ENCODE data around the gene ADO.

ADO gene

DNA sequence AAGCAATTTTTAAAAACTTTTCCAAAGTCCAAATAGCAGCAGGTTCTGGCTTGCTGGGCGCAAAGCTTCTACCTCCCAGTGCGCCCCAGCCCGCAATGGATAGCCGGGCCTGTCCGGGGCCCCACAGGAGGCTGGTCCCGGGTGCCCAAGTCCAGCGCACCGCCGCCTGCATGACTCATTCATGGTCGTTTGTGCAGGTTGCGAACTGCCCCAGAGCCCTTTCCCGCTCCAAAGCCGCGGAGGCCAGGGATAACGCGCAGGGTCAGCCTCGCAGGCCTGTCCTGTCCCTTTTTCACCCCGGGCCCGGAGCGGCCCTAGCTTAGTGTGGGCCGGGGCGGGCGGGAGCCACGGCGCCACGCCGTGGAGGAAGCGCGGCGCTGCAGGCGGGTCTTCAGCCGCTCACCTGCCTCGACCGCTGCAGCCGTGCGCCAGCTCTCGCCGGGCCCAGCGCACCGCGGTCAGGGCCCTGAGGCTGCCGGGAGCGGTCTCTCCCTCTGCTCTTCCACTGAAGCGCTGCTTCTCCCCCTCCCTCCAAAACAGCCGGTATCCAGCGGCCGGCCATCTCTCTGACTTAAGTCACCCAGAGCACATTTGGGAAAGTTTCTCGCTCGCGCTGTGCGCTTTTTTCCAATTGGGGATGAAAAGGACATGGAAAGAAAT lies 13.4 kb downstream of the ADO start:
- DNase-seq (ENCODE audit: low read depth, low spot score), result peak; percentile 93

DNA sequence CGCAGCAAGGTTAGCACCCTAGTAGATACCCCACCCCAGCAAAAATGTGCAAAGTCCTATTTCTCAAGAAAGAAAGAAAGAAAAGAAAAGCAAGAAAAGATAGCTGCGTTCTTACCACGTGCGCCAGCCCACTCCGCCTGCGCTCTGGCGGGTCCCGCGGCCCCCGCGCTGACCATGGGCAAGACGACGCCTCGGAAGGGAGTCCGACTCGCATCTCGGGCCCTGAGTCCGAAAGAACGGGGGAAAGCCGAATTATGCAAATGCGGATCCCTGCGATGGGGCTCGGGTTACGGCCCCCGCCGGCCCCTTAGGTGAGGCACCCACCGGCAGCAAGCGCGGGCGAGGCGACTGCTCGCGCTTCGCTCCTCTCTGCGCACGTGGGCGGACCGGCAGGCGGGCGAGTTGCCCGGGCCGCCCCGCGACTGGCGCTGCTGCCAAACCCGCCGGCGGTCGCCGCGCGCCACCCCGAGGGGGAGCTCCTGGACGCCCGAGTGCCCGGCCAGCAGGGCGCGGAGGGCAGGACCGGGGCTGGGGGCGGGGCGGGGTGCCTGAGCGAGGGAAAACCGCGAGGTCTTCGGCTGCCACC lies 14.0 kb downstream of the ADO start:
- DNase-seq (ENCODE audit: low read depth, low spot score), result peak; percentile 60

DNA sequence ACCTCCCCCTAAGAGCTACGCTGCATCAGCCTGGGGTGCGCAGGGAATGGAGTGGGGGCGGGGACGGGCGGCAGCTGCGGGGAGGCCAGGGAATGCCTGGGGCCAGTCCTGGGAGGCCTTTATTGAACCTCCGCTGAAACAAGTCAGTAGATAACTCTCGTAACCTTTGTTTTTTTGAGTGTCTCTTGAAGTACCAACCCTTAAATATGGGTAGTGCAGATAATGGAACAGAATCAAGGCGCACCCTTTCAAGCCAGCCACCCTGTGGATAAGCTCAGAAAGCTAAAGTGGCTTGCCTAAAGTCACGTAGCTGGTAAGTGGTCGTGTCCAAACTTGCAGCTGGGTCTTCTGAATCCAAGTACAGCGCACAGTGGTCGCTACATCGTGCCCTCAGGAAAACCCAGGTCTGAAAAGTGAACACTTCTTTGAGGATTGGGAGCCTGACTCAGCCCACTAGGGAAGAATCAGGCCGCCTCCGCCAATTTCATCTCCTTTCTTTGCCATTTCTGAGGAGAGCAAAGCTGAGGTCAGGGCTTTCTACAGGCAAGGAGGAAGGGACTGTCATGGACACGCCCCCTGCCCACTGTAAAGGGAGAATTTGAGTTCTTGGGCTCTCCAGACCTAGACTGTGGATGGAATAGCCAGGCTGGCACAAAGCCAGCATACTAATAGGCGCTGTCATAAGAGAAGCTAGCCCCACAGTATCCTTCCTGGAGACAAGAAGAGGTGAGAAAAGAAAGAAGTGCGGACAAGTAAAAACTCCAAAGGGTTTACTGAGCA lies 14.8 kb downstream of the ADO start:
- no peak for DNase-seq (ENCODE audit: low read depth, low spot score)

DNA sequence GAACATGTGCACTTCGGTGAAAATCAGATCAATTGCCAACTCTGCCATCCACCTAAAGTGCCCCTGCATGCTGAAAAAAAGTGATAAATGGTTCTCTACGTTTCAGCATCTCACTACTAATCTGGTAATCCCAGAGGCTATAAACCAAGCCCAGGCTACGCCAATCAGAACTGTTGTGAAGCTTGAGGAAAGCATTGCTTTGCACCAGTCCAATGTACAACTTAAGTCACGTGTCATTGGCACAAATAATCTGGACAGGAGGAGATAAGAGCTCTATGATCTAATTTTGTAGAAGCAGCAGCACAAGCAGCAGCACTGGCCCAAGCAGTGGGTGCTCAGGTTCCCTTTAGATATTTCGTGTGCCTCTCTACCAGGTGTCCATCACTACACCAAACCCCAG lies 16.1 kb downstream of the ADO start:
- DNase-seq (ENCODE audit: low read depth, low spot score), result no peak

DNA sequence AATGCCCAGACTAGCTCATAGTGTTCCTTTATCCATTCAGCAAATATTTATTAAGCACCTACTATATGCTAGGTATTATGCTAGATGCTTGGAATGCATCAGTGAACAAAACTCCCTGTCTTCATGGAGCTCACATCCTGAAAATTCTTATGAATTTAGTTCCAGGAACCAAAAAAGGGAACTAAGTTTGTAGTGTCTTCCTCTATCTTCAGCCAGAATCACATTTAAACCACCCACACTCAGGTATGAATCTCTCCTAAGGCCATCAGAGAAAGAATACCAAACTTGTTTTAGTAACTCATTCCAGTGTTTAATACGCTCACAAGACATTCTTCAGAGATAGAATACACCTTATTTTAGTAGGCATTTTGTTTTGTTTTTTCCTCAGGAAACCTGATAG lies 21.8 kb downstream of the ADO start:
- no peak for DNase-seq (ENCODE audit: low read depth, low spot score)

DNA sequence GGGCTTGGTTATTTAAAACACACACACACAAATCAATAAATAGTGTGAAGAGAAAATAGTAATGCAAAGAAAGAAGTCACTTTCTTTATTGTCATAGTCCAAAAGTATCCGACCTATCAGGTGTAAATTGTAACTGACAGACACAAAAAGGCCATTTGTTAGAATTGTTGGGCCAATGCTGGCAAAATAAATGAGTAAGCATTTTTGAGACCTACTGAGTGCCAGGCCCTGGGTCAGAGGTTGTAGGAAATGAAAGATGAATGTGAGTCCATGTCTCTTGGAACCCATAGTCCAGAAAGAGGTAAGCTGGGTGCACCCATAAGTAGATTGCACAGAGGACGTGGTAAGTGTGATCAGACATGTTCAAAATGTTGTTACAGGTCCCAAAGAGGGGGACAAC lies 25.1 kb downstream of the ADO start:
- no peak for DNase-seq (ENCODE audit: low read depth, low spot score)

DNA sequence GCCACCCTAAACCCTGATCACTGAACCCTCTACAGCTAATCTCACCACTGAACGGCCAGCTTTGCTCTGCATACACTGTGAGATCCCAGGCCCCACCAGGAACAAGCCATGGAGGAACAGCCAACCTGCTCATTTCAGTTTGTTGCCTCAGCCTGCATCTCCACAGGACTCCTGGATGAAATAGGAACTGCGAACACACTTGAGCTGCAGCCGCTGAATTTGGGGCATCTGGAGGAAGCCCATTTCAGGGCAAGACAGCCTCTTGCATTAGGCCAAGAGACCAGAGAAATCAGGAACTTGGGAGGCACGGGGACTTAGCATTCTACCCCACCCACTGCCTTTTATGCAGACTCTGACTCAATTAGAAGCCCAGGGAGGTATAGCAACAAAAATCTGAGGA lies 26.2 kb downstream of the ADO start:
- no peak for DNase-seq (ENCODE audit: low read depth, low spot score)

DNA sequence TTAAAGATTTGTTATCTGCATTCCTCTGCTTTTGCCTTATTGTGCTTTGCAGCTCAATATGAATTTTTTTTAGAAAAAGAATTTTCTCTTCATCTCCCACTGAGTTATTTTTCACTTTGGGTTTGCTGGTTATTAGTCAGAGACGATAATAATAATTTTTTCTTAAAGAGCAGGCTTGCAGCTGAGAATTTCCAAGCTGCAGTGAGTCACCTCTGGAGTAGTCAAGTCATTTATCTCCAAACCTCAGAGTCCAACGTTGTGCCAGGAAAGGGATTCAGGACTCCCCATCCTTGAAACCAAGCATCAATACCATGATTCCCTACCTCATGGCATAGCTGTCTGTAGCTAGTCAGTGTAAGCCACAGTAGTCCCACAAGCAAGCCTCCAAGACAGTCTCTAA lies 26.8 kb downstream of the ADO start:
- DNase-seq (ENCODE audit: low read depth, low spot score), result peak; percentile 83

DNA sequence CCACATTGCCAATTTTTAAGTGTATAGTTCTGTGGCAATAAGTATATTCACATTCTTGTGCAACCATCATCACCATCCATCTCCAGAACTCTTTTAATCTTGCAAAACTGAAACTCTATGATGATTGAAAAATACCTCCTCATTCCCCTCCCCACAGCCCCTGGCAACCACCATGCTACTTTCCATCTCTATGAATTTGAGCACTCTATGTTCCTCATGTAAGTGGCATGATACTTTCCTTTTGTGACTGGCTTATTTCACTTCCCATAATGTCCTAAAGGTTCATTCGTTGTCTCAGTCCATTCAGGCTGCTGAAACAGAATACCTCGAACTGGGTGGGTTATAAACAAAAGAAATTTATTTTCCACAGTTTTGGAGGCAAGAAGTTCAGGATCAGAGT lies 35.1 kb downstream of the ADO start:
- no peak for DNase-seq (ENCODE audit: low read depth, low spot score)

DNA sequence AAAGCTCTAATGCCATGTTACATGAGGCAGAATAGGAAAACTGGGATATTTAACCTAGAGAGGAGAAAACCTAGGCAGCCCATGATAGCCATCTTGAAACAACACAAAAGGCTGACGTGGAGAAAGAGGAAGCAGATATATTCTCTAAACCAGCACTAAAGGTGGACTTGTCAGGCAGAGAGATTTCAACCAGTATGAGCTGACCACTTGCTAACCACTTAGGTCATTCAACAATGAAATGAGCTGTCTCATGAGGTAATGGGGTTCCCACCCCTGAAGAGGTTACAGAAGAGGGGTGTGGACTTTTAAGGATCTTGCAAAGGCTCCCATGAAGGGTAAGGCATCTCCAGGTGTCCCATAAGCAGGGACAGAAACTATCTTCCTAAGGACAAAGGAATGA lies 38.5 kb downstream of the ADO start:
- DNase-seq (ENCODE audit: low read depth, low spot score), result no peak

DNA sequence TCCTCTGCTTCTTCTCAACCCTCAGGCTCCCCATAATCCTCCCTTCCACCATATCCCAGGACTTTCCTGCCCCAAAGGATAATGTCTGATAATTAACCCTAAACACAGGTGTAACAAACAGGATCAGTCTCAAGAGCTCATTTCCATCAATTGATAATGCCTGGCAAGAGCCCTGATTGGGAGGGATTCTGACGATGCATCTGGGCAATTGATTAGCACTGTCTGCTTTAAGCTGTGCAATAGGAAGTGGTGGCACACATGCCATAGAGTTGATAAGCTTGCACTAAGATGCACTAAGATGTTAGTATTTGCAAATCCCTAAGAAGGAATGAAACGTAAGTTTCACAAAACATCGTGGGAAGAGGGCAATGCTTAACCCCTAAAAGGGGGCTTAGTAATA lies 39.1 kb downstream of the ADO start:
- no peak for DNase-seq (ENCODE audit: low read depth, low spot score)

DNA sequence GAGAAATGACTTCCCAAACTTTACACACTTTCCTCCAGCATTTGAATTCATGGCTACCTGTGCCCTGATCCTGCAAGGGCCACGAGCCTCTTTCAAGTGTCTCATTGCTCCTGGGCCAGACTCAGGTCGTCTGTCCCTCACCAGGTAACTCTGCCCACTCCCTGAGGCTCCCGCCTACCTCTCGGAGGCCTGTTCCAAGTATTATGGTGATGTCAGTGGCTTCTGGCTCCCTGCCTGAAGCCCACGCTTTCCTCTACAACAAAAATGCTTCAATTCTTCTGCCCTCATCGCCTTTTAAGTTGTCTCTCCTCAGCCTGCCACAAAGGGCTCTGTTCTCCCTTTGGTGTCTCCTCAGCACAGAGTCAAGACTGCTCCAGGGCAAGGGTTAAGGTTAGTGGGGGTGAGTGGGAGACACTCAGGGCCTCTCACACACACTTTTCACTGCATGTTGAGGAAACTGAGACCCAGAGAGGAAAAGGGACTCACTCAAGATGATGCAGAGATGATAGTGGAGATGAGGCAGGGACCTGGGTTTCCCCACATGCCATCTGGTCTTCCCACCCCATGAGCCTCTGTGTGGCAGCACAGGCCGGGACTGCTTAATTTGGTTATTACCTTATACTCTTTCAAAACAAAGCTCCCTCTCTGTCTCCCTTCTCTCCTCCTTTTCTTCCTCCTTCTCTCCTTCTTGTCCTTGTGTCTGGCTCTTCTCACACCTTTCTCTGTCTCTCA lies 39.9 kb downstream of the ADO start:
- DNase-seq (ENCODE audit: low read depth, low spot score), result no peak

DNA sequence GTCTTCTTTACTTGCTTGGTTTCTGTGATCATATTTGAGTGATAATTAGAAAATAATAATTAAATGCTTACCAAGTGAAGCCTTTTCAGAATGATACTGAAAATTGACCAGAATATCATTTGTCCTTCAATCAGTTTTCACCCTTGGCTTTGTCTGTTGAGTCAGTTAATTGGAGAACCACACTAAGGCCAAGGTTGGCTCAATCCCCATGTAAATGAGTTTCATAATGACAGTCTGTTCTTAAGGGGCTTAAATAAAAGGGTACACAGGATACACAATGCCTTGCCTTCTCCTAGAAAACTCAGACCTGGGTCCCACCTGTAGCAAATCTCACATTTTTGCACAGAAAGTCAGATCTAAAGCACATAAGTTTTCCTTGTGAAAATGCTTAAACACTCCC lies 42.9 kb downstream of the ADO start:
- no peak for DNase-seq (ENCODE audit: low read depth, low spot score)

DNA sequence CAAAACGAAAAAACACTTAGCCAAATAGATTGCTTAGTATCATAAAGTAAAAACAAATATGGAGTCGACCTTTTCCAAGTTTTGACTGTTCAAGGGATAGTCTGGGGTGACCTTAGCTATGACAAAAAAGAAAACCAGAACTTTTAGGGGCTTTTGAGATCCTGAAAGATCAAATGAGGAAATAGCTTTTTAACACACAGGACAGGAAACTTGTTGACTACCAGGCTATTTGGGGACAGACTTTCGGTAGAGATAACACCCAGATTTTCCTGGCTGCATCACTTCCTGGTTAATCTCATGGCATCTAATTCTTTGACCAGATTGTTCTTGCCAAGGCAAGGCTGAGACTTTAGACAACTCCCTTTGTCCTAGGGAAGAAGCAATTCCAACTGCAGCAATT lies 46.1 kb downstream of the ADO start:
- no peak for DNase-seq (ENCODE audit: low read depth, low spot score)

DNA sequence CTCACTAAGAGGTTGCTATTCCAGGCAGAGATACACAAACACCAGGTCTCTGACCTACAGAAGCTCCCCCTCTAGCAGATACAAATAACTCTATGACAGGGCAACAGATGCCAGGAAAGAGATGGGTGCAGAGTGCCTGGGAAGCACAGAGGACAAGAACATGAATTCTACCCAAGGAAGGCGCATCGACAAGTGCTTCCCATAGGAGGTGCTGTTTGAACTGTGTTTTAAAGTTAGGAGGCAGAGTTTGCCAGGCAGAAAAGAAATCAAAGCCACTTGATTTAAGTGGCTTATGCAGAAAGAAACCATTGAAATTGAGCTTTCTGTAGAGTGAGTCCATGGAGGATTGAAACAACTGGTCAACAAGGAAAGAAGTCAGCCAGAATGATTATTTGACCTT lies 46.9 kb downstream of the ADO start:
- no peak for DNase-seq (ENCODE audit: low read depth, low spot score)

DNA sequence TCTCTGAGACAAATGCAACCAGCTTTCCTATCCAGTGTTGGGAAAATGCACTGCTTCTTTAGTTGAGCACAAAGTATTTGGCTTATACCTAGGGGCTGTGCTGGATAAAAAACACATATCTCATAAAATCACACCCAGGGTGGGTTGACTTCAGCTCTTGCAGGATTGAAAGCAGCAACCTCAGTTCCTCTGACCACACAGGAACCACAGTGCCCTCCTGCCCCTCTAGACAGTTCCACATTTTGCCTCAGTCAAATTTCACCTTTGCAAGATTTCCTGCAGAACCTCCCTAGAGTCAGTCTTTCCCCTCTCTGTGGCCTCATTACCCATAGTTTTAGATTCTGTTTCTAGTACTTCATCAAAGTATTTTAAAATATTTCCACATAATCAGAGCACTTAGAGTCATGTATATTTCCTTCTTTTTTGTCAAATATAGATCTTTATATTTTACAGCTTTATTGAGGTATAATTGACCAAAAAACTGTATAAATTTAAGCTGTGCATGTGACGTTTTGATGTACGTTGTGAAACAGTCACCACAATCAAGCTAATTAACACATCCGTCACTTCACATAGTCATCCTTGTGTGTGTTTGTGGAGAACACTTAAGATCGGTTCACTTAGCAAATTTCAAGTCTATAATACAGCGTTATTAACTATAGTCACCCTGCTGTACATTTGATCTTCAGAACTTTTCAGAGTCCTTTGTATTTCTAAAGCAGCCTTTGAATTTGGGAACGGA lies 48.6 kb downstream of the ADO start:
- DNase-seq (ENCODE audit: low read depth, low spot score), result no peak

DNA sequence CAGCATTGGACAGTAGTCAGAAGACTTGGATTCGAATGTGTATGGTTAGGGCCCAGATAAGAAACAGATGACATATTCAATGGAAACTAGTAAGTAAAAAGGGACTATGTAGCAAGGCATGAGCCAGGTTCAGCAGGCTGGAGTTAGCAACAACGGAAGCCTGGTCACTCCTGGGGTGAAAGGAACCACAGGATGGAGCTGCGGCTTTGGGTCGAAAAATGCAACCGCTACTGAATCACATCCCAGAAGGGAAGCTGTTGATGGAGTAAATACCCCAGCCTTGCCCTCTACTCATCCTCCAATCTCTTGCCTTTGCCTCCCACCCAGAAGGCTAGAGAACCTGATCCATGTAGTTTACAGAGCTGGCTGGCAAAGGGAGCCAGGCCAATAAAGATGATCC lies 49.2 kb downstream of the ADO start:
- DNase-seq (ENCODE audit: low read depth, low spot score), result no peak

DNA sequence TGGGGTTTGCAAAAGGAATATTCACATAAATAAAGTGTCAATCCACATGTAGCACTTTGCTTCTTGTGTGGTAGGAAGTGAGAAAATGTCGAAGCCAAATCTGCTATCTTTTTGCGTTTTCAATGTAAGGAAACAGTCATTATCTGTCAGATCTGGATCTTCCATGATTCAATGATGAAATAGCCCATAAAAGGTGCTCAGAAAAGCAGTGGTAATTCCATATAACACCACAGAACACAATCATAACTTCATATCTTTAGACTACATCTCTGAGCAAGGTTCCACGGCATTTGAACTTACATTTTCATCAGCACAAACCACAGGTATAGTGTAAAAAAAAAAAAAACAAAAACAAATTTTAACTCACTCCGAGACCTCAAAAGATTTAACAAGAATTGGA lies 51.5 kb downstream of the ADO start:
- DNase-seq (ENCODE audit: low read depth, low spot score), result no peak

Data from astrocyte of the hippocampus (primary cell).